AG09319 (cell line): ENCODE data around the gene CADM1.

Experiments used
- DNase-seq: peaks from one replicate; pipeline ENCODE4 v3.0.0-alpha.2; 2010; ENCODE audit warnings: low read depth; ENCODE audit errors: extremely low read depth
- TF ChIP-seq, protein P1 (sequence below): IDR thresholded peaks from 2 replicates; pipeline ENCODE4 v1.5.1; 2011; ENCODE audit warnings: low read depth, mild to moderate bottlenecking, inconsistent platforms, low read length, moderate library complexity

CADM1 gene

DNA sequence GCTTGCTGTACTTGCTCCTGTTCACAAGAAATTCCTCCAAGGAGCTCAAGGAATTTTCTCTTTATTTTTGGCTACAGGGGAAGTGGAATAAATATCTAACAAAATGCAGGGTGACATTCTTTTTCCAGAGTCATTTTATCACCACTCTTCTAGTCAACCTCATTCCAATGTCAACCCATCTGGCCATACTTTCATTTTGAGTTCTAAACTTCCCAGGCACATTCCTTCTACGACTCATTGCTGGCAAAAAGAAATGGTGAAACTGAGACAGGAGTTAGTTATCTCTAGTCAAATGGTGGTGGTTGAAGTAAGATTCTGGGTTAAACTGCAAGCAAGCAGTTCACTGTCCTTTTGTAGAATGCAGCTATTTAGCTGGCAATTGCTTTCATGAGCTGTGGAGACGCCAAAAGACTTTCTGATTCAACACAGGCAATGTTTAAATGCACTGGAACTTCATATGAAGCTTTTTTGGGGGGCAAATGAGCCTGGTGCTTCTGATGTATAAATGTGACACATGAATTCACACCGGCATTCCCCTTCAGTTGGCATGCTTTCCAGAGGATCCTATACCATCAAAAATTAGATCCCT, 304.6 kb downstream of the CADM1 start:
- TF ChIP-seq, protein P1, sequence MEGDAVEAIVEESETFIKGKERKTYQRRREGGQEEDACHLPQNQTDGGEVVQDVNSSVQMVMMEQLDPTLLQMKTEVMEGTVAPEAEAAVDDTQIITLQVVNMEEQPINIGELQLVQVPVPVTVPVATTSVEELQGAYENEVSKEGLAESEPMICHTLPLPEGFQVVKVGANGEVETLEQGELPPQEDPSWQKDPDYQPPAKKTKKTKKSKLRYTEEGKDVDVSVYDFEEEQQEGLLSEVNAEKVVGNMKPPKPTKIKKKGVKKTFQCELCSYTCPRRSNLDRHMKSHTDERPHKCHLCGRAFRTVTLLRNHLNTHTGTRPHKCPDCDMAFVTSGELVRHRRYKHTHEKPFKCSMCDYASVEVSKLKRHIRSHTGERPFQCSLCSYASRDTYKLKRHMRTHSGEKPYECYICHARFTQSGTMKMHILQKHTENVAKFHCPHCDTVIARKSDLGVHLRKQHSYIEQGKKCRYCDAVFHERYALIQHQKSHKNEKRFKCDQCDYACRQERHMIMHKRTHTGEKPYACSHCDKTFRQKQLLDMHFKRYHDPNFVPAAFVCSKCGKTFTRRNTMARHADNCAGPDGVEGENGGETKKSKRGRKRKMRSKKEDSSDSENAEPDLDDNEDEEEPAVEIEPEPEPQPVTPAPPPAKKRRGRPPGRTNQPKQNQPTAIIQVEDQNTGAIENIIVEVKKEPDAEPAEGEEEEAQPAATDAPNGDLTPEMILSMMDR: no peak
- DNase-seq: no peak

DNA sequence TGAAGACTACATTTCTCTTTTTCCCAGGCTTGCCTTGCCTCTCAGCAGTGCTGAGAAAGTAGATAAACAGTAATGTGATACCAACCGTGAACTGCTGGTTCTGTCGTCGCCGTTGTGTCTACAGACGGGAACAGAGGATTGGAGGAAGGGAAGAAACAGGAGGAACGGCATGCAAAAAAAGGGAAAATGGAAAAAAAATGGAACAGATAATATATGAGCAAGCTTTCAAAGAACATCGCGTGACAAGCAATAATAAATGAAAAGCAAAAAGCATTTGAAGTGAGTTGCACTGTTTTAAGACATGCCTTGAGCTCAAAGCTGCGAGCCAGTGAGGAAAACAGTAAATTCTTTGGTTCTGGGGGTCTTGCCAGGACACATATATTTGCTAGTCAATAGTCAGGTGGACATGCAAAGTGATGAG, 305.9 kb downstream of the CADM1 start:
- no peak for DNase-seq
- TF ChIP-seq, protein P1: no peak

DNA sequence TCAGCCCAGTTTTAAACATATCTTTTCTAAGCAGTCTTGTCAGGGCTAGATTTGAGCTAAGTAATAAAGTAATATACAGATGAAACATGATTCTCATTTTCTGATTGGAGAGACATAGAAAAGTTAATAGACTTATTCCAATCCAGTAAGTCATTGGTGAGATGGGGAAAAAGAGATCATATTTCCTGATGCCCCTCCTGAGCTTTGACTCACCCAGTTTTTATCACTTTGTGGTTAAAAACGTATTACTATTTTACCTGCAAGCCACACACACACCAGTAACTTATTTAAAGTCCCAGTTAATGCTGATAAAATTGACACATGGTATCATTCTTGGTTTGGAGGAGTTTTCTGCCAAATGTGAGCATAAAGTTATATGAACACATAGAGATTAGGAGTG, 306.8 kb downstream of the CADM1 start:
- TF ChIP-seq, protein P1: no peak
- DNase-seq: no peak

DNA sequence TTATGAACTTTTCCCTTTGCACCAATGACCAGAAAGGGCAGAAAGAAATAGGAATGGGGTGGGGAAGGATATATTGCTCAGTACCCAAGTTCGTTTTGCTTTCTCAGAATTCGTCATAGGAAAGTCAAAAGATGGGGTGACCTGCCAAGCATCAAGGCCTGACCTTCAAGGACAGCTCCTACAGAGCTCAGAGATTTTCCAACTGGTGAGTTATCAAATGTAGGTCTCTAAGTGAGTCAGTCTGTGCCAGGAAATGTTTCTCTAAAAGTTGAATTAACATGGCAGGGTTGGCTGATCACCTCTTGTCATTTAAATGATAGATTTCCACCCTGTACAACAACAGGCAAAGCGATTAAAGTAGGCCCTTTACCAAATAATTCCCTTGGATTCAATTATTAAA, 307.2 kb downstream of the CADM1 start:
- no peak for DNase-seq
- TF ChIP-seq, protein P1: no peak

DNA sequence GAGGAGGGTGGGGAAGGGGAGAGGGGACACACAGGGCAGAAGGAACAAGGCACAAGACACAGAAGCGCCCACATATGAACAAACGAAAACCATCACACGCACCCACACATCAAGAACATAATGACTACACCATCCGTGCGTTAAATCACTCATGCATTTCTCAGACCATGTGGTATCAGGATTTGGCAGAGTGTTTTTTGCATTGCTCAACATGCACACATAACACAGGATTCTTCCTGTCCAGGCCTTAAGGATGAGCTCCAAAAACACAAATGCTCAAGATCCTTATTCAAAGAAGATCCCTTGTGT, 309.5 kb downstream of the CADM1 start:
- no peak for DNase-seq
- TF ChIP-seq, protein P1: no peak

DNA sequence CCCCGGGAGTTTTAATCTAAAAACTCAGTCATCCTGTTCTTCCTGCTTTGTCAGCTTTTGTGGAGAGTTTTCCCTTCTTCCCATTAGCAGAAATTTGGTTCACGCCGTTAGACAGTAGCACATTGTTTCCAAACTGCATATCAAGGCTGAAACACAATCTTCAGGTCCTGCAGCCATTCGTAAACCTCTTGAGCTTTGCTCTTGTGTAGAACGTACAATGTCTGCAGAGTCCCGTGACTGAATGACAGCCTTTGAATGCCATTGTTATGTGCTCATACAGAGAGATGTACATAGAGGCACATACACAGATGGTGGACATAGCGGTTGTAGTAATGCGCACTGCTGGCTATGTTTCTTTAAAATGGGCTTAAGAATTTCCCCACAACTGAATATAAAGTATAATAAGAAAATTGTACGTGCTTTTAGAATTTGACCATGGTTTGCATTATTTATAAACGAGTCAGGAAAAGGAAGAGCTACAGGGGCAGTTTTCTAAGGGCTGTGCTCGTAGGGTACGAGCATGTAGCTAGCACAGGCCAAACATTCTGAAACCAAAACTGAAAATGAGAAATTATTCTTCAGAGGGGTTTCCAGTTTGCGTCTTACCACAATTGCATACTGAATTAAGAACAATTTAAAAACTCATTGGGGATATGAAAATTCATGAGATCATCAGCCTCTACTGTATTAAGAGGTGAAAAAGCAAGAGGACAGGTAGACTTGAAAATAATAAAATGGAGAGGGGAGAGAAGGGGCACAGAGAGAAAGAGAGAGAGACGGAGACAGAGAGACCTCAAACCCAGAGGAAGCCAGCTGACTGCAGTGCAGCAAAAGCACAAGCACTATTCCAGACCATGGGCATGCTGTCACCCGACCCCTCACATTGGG, 310.1 kb downstream of the CADM1 start:
- TF ChIP-seq, protein P1: no peak
- DNase-seq: no peak

DNA sequence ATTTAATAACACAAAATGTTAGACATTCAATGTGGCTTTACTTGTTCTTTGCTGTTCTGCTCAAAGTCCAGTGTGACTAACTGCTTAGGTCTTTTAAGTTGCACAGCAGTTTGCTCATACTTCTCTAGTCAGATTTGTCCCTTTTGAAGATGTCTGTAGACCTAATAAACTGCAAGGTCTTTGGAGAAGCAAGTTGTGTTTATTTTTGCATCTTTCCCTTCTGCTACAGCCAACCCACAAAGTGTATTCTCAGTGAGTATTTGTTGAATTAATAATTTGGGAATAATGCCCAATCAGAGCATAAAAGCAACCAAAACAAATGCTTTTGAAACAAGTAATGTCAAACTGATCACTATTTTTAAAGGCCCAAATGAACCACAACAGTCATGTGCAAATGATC, 312.5 kb downstream of the CADM1 start:
- no peak for DNase-seq
- TF ChIP-seq, protein P1: no peak
